HG02870 (cell line): ENCODE results near the gene SYNGR2.
"Not testable (repeated sequence)": the region's sequence is repeated elsewhere in the genome, so short reads cannot be mapped to it uniquely, and the experiment has no call there.

Experiments
- ATAC-seq: cut with Tn5 transposase; IDR thresholded peaks from one replicate; pipeline ENCODE4 v1.9.1; 2021; ENCODE audit warnings: mild to moderate bottlenecking, moderate library complexity; ENCODE audit not compliant: unreplicated experiment

Gene SYNGR2

DNA sequence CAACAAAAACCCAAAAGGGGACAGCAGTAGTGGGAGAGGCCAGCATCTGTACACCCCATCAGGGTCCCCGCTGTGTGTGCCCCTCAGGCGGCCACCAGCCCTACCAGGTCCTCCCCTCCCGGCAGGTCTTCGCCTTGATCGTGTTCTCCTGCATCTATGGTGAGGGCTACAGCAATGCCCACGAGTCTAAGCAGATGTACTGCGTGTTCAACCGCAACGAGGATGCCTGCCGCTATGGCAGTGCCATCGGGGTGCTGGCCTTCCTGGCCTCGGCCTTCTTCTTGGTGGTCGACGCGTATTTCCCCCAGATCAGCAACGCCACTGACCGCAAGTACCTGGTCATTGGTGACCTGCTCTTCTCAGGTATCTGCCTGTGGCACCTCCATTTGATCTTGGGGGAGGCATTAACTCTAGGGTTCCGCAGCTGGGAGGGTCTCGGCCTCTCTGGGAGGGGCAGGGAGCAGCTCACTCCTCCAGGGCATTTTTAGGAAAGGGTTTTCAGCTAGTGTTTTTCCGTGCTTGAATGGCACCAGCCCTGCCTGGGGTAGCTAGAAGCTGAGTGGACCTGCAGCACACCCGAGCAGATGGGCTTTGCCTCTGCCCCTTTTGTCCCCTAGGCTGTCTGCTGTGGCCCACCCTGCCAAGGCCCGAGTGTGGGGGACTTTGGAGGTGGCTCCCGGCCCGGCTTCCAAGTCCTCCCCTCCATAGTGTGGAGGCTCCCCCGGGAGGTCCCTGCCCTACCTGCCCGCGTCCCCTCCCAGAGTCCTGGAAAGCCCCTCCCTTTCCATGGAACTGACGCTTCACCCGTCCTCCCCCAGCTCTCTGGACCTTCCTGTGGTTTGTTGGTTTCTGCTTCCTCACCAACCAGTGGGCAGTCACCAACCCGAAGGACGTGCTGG is 2.6 kb downstream of the SYNGR2 start:
- ATAC-seq: no peak

GRCh38 chr17:78171591-78172248 is 3.3 kb downstream of the SYNGR2 start:
- not testable (repeated sequence) for ATAC-seq

- ATAC-seq: no peak
Observed at GRCh38 chr17:78172249-78173051, 4.1 kb downstream of the SYNGR2 start.

DNA sequence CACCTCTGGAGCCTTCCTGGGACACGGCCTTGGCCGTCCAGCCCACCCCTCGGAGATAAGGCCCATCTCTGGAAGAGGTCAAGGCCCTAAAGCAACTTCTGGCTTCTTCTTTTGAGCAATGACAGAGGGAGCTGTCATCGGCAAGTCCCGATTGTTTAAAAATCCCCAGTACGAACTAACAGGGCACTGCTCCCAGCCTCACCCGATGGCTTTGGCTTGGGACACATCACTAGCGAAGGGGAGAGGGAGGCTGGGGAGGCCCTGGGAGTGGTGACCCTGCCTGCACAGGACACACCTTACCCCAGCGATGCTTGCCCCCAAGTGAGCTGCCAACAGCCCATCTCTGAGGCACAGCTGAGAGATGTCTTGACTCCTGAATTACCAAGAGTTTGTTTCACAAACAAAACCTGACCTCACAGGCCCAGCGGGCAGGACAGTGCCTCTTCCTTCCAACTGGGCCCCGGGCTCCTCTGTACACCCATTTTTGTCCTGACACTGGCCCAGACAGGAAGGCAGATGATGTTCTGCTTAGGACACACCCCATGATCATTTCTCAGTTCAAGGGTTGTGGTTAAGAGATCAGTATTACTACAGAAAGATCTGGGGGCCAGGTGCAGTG is 4.8 kb downstream of the SYNGR2 start:
- no peak for ATAC-seq

- ATAC-seq: no peak
Observed at GRCh38 chr17:78174346-78174869, 6.0 kb downstream of the SYNGR2 start.

- ATAC-seq: no peak
Observed at GRCh38 chr17:78174870-78175642, 6.7 kb downstream of the SYNGR2 start.

DNA sequence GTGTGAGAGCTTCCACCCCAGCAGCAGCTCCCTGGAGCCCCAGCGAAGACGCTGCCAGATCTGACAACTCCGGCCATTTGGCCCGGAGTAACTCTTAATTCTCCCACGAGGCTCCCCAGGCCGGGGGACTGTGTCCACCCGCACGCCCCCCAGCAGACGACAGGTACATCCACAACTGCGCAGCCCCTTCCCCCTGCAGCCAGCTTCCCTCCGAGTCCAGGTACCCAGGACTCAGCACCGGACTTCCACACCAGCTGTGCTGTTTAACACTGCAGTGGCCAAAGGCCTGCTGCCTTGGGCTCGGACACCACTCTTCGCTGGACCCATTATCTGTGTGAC is 7.2 kb downstream of the SYNGR2 start:
- ATAC-seq: no peak

GRCh38 chr17:78176548-78177025 is 8.2 kb downstream of the SYNGR2 start:
- ATAC-seq: no peak

DNA sequence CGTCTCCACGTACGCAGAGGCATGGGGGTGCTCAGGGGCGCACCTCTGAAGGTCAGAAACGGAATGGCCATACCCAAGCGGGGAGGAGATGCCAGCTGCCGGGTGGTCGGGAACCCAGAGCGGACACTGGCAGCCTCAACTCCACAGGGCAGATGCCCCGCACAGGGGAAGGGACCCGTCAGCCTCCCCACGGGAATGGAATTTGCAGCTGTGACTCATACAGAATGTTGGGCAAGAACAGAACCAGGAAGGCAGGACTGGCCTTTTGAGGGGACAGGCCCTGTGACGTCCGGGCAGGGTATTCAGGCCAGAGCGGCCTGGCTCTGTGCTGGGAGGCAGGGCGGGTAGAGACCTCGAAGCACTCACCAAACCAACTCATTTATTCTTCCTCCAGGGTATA is 11.0 kb downstream of the SYNGR2 start:
- no peak for ATAC-seq

DNA sequence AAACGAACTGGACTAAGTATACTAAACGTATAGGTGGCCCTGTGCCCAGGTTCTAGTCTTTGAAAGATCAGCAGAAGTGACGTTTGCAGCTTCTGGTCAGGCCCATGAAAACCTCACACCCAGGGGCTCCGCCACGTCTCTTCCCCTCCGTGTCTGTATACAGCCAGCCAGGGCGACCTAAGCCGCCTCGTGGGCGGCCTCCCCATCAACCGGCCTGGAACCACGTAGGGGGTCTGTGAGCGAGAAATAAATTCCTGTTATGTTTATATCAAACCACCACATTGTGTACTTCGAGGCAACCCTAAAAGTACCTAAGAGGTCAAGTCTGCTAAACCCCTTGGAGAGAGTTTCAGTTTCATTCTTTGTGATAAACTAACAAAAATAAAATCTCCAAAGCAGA is 11.7 kb downstream of the SYNGR2 start:
- no peak for ATAC-seq

- no peak for ATAC-seq
Observed at GRCh38 chr17:78180508-78180907, 12.1 kb downstream of the SYNGR2 start.

DNA sequence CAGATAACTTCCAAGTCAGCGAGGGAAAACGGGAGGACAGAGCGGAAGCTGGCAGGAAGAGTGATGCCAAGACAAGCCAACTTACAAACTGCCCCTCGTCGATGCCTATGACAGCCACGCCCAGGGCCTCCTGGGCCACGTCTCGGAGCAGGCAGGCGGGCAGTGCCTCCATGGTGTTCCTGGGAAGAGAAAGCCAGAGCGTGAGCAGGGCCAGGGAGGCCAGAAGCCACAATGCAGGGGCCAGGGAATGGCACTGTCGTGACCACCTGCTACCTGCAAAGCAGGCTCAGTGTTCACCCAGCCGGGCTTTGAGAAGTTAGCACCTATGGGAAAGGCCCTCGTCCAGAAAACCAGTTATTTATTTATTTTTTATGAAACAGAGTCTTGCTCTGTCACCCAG is 14.1 kb downstream of the SYNGR2 start:
- no peak for ATAC-seq

- ATAC-seq: no peak
Observed at GRCh38 chr17:78183916-78184315, 15.5 kb downstream of the SYNGR2 start.

- ATAC-seq: no peak
Observed at GRCh38 chr17:78184351-78184750, 16.0 kb downstream of the SYNGR2 start.

DNA sequence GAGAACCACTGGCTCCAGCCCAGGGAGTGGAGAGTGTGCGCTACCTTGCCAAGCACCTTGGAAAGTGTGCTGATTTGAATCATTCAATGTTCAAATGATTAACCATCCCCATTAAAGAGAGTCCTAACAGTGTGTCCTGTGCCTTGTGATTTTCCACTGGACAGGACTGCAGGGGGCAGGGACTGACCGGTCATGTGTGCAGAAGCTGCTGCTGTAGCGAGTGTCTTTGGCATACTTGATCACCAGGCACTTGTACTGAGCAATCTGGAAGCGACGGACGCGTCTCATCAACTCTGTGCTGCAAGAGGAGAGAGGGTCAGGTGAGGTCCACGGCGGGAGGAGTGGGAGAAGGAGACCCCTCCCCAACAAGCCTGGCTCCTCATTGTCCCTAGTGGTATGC is 16.5 kb downstream of the SYNGR2 start:
- no peak for ATAC-seq

DNA sequence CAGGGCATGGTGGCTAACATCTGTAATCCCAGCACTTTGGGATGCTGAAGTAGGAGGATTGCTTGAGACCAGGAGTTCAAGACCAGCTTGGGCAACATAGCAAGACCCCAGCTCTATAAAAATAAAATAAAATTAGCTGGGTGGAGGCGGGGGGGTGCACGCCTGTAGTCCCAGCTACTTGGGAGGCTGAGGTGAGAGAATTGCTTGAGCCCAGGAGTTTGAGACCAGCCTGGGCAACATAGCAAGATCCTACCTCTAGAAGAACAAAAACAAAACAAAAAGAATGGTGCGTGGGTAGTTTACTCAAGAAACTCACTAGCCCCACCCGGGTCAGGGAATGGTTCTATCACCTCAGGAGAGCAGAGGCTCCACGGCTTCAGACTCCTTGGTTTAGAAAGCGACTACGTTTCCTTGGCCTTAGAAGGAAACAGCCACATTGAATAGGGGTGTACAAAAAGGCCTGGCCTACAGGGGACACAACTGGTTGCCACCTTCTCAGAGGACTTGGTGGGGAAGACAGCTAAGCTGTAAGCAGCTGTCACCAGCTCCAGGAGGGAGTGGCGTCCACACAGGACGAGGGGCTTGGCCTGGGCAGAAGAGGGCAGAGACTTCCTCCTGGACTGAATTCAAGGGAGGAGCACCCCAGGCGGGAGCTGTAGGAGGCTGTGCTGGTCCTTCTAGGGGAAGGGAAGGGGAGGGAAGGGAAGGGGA is 17.8 kb downstream of the SYNGR2 start:
- no peak for ATAC-seq

DNA sequence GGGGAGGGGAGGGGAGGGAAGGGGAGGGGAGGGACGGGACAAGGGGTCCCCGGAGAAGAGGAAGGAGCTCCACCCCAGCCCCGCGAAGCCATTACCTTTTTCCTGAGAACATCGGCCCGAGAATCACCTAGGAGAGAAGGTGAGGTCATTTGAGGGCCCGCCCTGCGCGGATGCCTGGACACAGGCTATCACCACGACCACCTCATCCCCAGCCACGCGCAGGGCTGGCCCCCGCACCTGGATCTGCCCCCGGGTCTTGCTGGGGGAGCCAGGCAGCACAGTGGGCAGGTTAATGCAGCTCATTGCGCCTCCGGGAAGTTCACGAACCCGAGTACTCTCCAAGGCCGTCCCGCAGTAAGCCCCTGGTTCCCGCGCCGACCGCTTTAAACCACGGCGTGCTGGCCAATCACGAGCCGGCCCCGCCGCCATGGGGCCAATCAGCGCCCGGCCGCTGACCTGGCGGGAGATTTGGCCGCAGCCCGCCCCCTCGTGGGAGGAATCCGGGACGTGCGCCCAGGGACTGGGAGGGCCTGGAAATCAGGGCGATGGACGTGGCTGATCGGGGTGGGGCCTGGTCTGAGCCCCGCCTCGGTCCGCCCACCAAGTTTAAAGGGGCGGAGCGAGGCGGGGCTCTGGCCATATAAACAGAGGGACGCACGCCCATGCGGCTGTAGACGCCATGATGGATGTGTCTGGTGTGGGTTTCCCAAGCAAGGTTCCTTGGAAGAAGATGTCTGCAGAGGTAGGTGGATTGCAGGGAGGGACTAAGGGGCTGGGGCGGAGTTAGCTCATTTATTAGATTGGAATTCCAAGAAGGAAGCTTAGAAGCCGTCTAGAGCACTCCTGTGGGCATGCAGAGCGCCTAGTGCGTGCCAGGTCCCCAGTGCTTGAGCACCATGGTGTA is 18.6 kb downstream of the SYNGR2 start, which contains the start of the genes AFMID and TK1:
TSS of gene AFMID (plus strand) at position 671 of the 904 bp plus-strand sequence. CDS start at position 680, 9 bp downstream.
TSS of gene TK1 (minus strand) at position 361 of the 904 bp plus-strand sequence. CDS start at position 303, 58 bp downstream.
- ATAC-seq: peak; percentile 93

- ATAC-seq: no peak
Observed at GRCh38 chr17:78196716-78197115, 28.3 kb downstream of the SYNGR2 start.
